ENCODE measurements around the gene SLC23A2. TPM values are rescaled to one million over a fixed set of nuclear protein-coding genes. Genes with fewer than 3 reads are reported as not detected.
"Not testable (repeated sequence)": the region's sequence is repeated elsewhere in the genome, so short reads cannot be mapped to it uniquely, and the experiment has no call there.

Gene SLC23A2
- total and polyA plus RNA-seq, 4 donors = 9.1 to 48.4 (median 14.7) TPM

DNA sequence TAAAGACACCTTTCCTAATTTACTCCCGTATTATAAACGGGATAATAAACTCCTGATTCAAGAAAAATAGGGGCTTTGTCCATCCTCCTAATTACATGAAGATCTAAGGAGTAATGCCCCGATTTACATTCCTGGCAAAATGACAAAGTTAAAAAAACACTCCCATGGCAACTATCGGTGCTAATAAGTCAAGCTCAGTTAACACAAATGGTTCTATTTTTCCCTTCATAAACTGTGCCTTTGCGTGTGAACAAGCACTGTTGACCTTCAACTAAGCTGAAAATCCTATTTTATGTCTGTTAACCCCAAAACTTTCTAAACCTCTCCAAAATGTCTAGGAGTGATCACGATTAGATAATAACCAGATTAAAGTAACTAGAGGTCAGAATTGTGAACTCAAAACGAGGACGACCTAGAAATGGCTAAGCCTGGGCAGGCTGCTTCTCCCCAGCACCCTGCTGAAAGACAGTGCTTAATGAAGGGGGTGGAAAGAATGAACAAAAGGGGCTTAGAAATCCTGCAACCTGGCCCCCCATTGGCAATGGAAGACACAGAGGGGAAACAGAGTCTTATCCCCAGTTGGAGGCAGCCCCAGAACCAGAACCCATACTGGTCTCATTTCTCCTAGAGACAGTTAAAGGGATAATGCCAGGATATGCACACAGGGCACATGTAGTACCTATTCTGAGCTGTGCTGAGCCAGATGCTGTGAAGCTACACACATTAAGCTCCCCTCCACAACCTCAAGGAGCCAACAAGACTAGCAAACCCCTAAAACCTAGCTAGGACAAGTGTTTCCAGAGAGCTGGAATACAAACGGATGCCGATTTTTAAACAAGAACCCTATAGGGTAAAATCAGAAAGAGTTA lies 23.0 kb downstream of the SLC23A2 start:
- DNase-seq (ENCODE audit: low spot score) = no peak
- TF ChIP-seq, protein P1, sequence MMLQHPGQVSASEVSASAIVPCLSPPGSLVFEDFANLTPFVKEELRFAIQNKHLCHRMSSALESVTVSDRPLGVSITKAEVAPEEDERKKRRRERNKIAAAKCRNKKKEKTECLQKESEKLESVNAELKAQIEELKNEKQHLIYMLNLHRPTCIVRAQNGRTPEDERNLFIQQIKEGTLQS (IDR thresholded peaks at IDR 0.05) = no peak
- TF ChIP-seq, protein P2, sequence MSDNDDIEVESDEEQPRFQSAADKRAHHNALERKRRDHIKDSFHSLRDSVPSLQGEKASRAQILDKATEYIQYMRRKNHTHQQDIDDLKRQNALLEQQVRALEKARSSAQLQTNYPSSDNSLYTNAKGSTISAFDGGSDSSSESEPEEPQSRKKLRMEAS (IDR thresholded peaks at IDR 0.05) = no peak
- TF ChIP-seq JUND (IDR thresholded peaks at IDR 0.05) = no peak
- no peak for TF ChIP-seq SP1 (IDR thresholded peaks at IDR 0.05)
- TF ChIP-seq, protein P3, sequence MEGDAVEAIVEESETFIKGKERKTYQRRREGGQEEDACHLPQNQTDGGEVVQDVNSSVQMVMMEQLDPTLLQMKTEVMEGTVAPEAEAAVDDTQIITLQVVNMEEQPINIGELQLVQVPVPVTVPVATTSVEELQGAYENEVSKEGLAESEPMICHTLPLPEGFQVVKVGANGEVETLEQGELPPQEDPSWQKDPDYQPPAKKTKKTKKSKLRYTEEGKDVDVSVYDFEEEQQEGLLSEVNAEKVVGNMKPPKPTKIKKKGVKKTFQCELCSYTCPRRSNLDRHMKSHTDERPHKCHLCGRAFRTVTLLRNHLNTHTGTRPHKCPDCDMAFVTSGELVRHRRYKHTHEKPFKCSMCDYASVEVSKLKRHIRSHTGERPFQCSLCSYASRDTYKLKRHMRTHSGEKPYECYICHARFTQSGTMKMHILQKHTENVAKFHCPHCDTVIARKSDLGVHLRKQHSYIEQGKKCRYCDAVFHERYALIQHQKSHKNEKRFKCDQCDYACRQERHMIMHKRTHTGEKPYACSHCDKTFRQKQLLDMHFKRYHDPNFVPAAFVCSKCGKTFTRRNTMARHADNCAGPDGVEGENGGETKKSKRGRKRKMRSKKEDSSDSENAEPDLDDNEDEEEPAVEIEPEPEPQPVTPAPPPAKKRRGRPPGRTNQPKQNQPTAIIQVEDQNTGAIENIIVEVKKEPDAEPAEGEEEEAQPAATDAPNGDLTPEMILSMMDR (IDR thresholded peaks at IDR 0.05; ENCODE audit: low read depth, low read length, missing input control) = no peak
- peak; percentile 19 to 63 for TF ChIP-seq RXRA (IDR thresholded peaks at IDR 0.05)
- WGBS = 42% methylated on average over 10 of the region's 10 CpGs
- Histone ChIP-seq H3K4me1 (ENCODE audit: control insufficient read depth in 4 of 4, insufficient read depth in 4 of 4, low read length in 3 of 4) (peaks cover 9 to 18% (median 12%) of the 10 kb centered on the region in 4 donors), H3K27ac (ENCODE audit: low read depth in 1 of 2, low read length in 2 of 2) (peak overlapping the region; percentile 65 to 76), H3K9ac (ENCODE audit: low read depth in 1 of 2, low read length in 2 of 2) (peak overlapping the region; percentile 10 to 66), H3K4me3 (ENCODE audit: low read depth in 1 of 3, low read length in 3 of 3) (no peak overlapping the region), H3K27me3 (ENCODE audit: control insufficient read depth in 4 of 4, insufficient read depth in 4 of 4, low read length in 3 of 4) (no peaks in the 10 kb centered on the region), H3K36me3 (ENCODE audit: control insufficient read depth in 4 of 4, insufficient read depth in 3 of 4, low read depth in 1 of 4, low read length in 3 of 4) (peaks cover 0 to 2% (median 0%) of the 10 kb centered on the region in 4 donors), H3K9me3 (ENCODE audit: control insufficient read depth in 4 of 4, low read length in 3 of 4) (no peaks in the 10 kb centered on the region)

DNA sequence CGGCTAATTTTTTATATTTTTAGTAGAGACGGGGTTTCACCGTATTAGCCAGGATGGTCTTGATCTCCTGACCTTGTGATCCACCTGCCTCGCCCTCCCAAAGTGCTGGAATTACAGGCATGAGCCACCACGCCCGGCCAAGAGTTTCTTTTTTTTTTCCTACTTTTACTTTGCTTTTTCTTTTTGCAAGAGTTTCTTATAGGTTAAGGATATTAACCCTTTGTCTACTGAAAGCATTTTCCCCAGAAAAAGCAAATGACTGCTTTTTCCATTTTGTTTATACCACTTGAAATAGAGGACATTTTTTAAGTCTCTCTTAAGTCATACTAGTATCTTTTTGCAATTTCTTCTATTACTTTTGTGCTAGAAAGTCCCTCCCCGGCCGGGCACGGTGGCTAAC lies 25.3 kb downstream of the SLC23A2 start:
- not testable (repeated sequence) for DNase-seq (ENCODE audit: low spot score); H3K9me3 ChIP-seq (ENCODE audit: control insufficient read depth in 4 of 4, low read length in 3 of 4); H3K27ac ChIP-seq (ENCODE audit: low read depth in 1 of 2, low read length in 2 of 2); H3K4me3 ChIP-seq (ENCODE audit: low read depth in 1 of 3, low read length in 3 of 3); H3K9ac ChIP-seq (ENCODE audit: low read depth in 1 of 2, low read length in 2 of 2); H3K27me3 ChIP-seq (ENCODE audit: control insufficient read depth in 4 of 4, insufficient read depth in 4 of 4, low read length in 3 of 4); H3K36me3 ChIP-seq (ENCODE audit: control insufficient read depth in 4 of 4, insufficient read depth in 3 of 4, low read depth in 1 of 4, low read length in 3 of 4)
- 92% methylated on average over 9 of the region's 9 CpGs for WGBS
- peaks cover 9 to 26% (median 18%) of the 10 kb centered on the region in 4 donors for H3K4me1 ChIP-seq (ENCODE audit: control insufficient read depth in 4 of 4, insufficient read depth in 4 of 4, low read length in 3 of 4)

DNA sequence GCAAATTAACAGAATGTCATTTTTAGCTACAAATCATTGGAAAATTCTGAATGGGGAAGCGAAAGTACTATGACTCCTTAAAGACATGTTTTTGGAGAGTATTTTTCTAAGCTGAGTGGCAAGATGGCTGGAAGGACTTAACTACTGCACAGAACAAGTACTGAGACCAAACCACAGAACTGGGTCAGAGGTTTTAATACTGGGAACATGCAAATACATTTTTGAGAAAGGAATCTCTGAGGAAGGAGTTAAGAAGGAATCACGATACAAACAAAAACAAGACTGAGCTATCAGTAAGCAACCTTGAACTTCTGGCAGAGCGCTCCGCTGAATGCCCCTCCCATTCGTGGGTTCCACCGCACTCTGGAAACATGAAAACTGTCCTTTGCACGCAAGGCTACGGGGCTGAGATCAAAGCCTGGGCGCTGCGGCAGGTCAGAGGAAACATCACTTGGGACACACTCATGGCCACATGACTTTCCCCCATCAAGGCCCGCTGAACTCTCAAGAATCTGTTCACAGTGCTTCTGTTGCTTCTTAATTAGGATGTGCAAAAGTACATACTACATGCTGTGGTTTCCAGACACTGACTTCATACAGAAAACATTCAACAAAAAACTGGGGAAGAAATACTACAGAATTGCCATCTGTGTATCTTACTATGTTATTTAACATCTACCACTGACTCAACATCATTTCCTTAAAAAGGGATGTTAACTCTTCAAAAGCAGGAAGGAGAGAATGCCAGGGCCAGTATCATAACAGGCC lies 27.8 kb downstream of the SLC23A2 start:
- peak overlapping the region; percentile 80 to 95 for H3K9ac ChIP-seq (ENCODE audit: low read depth in 1 of 2, low read length in 2 of 2)
- H3K9me3 ChIP-seq (ENCODE audit: control insufficient read depth in 4 of 4, low read length in 3 of 4) = no peaks in the 10 kb centered on the region
- no peaks in the 10 kb centered on the region for H3K27me3 ChIP-seq (ENCODE audit: control insufficient read depth in 4 of 4, insufficient read depth in 4 of 4, low read length in 3 of 4)
- 5% methylated on average over 11 of the region's 11 CpGs for WGBS
- peak overlapping the region; percentile 92 for H3K27ac ChIP-seq (ENCODE audit: low read depth in 1 of 2, low read length in 2 of 2)
- H3K36me3 ChIP-seq (ENCODE audit: control insufficient read depth in 4 of 4, insufficient read depth in 3 of 4, low read depth in 1 of 4, low read length in 3 of 4) = peaks cover 0 to under 1% (median 0%) of the 10 kb centered on the region in 4 donors
- peak overlapping the region in 1 of 3 donors; percentile 18 for H3K4me3 ChIP-seq (ENCODE audit: low read depth in 1 of 3, low read length in 3 of 3)
- DNase-seq (ENCODE audit: low spot score) = peak; percentile 45
- H3K4me1 ChIP-seq (ENCODE audit: control insufficient read depth in 4 of 4, insufficient read depth in 4 of 4, low read length in 3 of 4) = peaks cover 10 to 25% (median 15%) of the 10 kb centered on the region in 4 donors
- TF ChIP-seq, protein P4, sequence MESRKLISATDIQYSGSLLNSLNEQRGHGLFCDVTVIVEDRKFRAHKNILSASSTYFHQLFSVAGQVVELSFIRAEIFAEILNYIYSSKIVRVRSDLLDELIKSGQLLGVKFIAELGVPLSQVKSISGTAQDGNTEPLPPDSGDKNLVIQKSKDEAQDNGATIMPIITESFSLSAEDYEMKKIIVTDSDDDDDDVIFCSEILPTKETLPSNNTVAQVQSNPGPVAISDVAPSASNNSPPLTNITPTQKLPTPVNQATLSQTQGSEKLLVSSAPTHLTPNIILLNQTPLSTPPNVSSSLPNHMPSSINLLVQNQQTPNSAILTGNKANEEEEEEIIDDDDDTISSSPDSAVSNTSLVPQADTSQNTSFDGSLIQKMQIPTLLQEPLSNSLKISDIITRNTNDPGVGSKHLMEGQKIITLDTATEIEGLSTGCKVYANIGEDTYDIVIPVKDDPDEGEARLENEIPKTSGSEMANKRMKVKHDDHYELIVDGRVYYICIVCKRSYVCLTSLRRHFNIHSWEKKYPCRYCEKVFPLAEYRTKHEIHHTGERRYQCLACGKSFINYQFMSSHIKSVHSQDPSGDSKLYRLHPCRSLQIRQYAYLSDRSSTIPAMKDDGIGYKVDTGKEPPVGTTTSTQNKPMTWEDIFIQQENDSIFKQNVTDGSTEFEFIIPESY (IDR thresholded peaks at IDR 0.05) = peak; percentile 63
- TF ChIP-seq, protein P1 (IDR thresholded peaks at IDR 0.05) = peak; percentile 11
- TF ChIP-seq, protein P3 (IDR thresholded peaks at IDR 0.05; ENCODE audit: low read depth, low read length, missing input control) = no peak
- TF ChIP-seq JUND (IDR thresholded peaks at IDR 0.05) (peak; percentile 32 to 79), HNF4G (IDR thresholded peaks at IDR 0.05) (peak; percentile 41), EGR1 (IDR thresholded peaks at IDR 0.05; ENCODE audit: low read depth in 2 of 2) (no peak), FOXA2 (IDR thresholded peaks at IDR 0.05) (peak; percentile 47), FOXA1 (IDR thresholded peaks at IDR 0.05) (no peak), TAF1 (conservative IDR thresholded peaks at IDR 0.05) (no peak), SP1 (IDR thresholded peaks at IDR 0.05) (peak; percentile 83), GABPA (IDR thresholded peaks at IDR 0.05 in 1 of 2, conservative IDR thresholded peaks at IDR 0.05 in 1 of 2) (peak in 1 of 2 donors; percentile 48)
- TF ChIP-seq, protein P2 (IDR thresholded peaks at IDR 0.05) = peak; percentile 67

All from liver (tissue), 9 donors.